ENCODE measurements around the gene SRSF3.
A peak's percentile ranks its signal among the peaks of the same experiment; 100 is the strongest.
"Not testable (repeated sequence)": the region's sequence is repeated elsewhere in the genome, so short reads cannot be mapped to it uniquely, and the experiment has no call there.

SRSF3 gene

DNA sequence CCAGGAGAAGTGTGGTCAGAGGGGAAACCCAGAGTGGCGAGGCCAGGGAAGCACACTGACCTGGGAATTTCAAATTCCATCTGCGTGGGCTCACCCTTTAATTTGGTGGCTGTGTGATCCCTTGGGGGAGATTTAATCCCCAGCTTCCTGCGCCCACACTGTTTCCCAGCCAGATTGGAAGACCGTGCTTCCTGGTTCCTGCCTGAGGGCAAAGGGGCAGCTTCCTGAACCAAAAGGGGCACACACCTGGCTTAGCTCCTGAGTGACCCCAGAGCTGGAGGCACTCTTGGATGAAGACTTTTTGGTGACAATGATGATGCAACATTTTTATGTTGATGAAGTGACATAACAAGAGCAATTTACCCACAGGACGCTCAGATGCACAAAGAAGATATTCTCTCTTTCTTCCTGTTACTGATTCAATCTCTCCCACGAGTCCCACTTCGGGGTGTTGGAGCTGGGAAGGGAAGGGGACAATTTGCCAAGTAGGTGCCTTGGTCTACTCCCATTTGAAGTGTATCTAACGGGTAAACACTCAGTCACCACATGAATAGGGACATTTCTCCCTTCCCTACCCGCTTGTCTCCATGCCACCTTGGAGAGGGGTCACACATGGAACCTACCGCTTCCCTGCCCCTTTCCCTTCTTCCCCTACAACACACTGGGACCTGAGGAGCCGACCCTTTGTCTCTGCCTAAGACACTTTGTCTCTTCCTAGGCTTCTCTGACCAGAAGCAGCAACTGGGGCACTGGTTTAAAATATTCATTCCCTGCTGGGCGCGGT, 55.7 kb downstream of the SRSF3 start:
- no peak for DNase-seq (ENCODE audit: low spot score)

DNA sequence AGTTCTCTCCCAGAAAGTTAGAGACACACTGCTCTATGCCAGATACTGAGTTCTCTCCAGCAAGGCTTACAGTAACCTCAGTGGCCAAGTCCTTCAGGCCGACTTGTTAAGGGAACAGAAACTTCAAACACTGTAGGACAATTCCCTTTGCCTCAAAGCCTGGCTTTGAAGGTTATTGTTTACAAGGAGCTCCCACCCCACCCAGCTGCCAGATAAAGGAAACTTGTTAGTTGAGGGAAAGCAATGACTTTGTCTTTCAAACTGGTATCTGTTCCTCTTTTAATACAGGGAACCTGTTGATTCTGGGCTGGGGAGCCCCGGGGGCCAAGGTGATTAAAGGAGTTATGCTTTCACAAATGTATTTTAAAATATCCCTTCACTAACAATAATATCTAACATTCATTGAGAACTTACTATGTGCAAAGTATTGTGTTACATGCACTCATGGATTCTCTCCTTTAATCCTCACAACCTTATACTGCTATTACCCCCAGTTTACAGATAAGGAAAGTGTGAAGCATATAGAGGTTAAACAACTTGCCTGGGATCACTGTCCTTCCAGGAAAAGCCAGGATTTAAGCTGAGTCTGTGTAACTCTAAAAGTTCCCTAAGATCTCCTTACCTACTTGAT, 56.8 kb downstream of the SRSF3 start:
- DNase-seq (ENCODE audit: low spot score), result peak; percentile 30

DNA sequence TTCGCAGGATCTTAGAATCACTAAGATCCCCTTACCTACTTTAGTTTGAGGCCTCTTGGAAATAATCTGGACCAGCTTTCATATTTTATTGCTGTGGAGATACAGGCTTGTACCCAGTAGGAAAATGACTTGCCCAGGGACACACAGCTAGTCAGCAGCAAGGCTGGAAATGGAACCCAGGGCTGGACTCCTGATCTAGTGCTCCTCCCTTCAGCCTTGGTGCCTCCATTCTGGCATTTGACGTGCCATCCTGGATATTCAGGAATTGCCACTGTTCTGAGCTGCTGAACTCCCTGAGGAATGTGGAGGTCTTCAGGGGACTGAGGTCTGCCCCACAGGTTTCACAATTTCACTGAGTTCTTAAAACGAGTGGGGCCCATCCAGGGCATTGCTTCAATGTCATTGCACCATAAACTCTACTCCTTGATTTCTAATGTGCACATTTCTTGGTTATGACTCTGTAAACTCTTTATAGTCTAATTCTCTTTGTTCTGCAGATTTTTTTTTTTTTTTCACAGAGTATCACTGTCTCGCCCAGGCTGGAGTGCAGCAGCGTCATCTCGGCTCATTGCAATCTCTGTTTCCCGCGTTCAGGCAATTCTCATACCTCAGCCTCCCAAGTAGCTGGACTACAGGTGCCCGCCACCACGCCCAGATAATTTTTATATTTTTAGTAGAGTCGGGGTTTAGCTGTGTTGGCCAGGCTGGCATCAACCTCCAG, 57.7 kb downstream of the SRSF3 start:
- no peak for DNase-seq (ENCODE audit: low spot score)

DNA sequence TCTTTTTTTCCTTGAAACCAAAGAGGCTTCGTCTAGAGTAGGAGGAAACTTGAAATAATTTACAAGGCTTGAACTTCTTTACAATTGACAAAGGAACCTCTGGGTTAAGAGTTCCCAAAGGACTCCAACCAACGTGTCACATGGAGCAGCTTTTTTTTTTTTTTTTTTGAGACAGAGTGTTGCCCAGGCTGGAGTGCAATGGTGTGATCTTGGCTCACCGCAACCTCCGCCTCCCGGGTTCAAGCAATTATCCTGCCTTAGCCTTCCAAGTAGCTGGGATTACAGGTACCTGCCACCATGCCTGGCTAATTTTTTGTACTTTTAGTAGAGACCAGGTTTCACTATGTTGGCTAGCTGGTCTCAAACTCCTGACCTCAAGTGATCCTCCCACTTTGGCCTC, 60.3 kb downstream of the SRSF3 start:
- DNase-seq (ENCODE audit: low spot score), result not testable (repeated sequence)

Measured in LoVo (cell line).